Neural progenitor cell (in vitro differentiated cells): Measurements from ENCODE around the gene ZNF26.
"Not testable (repeated sequence)": the region's sequence is repeated elsewhere in the genome, so short reads cannot be mapped to it uniquely, and the experiment has no call there.

Experiments used
- CTCF ChIP-seq: fragments of 200-600 bp; sonication (generic); IDR thresholded peaks from 2 replicates; pipeline ENCODE4 v1.5.1; 2017; ENCODE audit warnings: antibody characterized with exemption, mild to moderate bottlenecking
- EZH2 ChIP-seq: fragments of 200-600 bp; sonication (generic); IDR thresholded peaks from 2 replicates; pipeline ENCODE4 v1.6.1; 2017; ENCODE audit warnings: antibody characterized with exemption, mild to moderate bottlenecking, moderate library complexity
- EZH2phosphoT487 ChIP-seq: fragments of 200-600 bp; sonication (generic); IDR thresholded peaks from 2 replicates; pipeline ENCODE4 v1.6.1; 2017; ENCODE audit warnings: antibody characterized with exemption

DNA sequence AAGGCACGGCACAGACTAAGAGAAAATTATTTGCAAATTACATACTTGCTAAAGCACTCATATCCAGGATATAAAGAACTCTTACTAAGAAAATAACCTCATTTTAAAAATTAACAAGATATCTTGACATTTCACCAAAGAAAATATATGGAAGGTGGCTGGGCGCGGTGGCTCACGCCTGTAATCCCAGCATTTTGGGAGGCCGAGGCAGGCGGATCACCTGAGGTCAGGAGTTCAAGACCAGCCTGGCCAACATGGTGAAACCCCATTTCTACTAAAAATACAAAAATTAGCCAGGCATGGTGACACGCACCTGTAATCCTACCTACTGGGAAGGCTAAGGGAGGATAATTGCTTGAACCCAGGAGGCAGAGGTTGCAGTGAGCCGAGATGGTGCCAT is 49.2 kb upstream of the ZNF26 start:
- not testable (repeated sequence) for TF ChIP-seq EZH2phosphoT487, CTCF, EZH2
